A673 (cell line): Measurements from ENCODE around the gene ASB6. TPM values are rescaled to one million over a fixed set of nuclear protein-coding genes. Genes with fewer than 3 reads are reported as not detected.
A peak's percentile ranks its signal among the peaks of the same experiment; 100 is the strongest.

ENCODE experiments used
- Bru-seq: library from RNA; stranded (reverse); fragments of 400-500 nt; gene quantifications from one replicate; lab custom pipeline; 2021; lab: Mats Ljungman, UMichigan
- BruChase-seq, 2 experiments: library from RNA; stranded (reverse); fragments of 400-500 nt; gene quantifications; one replicate each; lab custom pipeline; 2021; lab: Mats Ljungman, UMichigan
- BruUV-seq: library from RNA; stranded (reverse); fragments of 400-500 nt; replicated peaks from 2 replicates; lab custom pipeline; 2021; lab: Mats Ljungman, UMichigan
- CTCF ChIA-PET: fragments of 300-600 bp; sonication (Branson Sonifier 250); formaldehyde crosslinking; loops from one replicate; lab custom pipeline; 2022; ENCODE audit warnings: antibody characterized with exemption; lab: Charles Lee
- POLR2A ChIA-PET: fragments of 300-600 bp; sonication (Branson Sonifier 250); formaldehyde crosslinking; loops from one replicate; lab custom pipeline; 2022; ENCODE audit warnings: antibody characterized with exemption; ENCODE audit not compliant: low non-redundant PET; lab: Charles Lee
- DNase-seq: peaks from one replicate; pipeline ENCODE4 v3.0.0-alpha.2; 2015; ENCODE audit warnings: low spot score
- H3K27ac ChIP-seq: fragments of 200-600 bp; sonication (generic); 2 replicates; pipeline ENCODE4 v1.5.1; 2016; ENCODE audit warnings: mixed run types, low read depth, mild to moderate bottlenecking, mixed read lengths, antibody characterized with exemption, low read length; ENCODE audit not compliant: poor library complexity, severe bottlenecking
- H3K27me3 ChIP-seq: fragments of 200-600 bp; sonication (generic); replicated peaks from 2 replicates; pipeline ENCODE4 v1.6.1; 2017; ENCODE audit warnings: mixed run types, low read depth, mild to moderate bottlenecking, mixed read lengths, antibody characterized with exemption, low read length; ENCODE audit not compliant: insufficient read depth, poor library complexity
- H3K36me3 ChIP-seq: fragments of 200-600 bp; sonication (generic); 2 replicates; pipeline ENCODE4 v1.6.1; 2016; ENCODE audit warnings: mixed run types, mild to moderate bottlenecking, mixed read lengths, antibody characterized with exemption, low read length; ENCODE audit not compliant: insufficient read depth, poor library complexity, severe bottlenecking
- H3K4me1 ChIP-seq: fragments of 200-600 bp; sonication (generic); 2 replicates; pipeline ENCODE4 v1.6.1; 2017; ENCODE audit warnings: mixed run types, mild to moderate bottlenecking, mixed read lengths, antibody characterized with exemption, low read length; ENCODE audit not compliant: insufficient read depth, poor library complexity, severe bottlenecking
- H3K4me3 ChIP-seq: fragments of 200-600 bp; sonication (generic); 2 replicates; pipeline ENCODE4 v1.5.1; 2016; ENCODE audit warnings: low read depth, mixed run types, mild to moderate bottlenecking, mixed read lengths, low read length; ENCODE audit not compliant: poor library complexity, severe bottlenecking
- H3K9me3 ChIP-seq: fragments of 200-600 bp; sonication (generic); 2 replicates; pipeline ENCODE4 v1.6.1; 2016; ENCODE audit warnings: mixed run types, low read depth, mild to moderate bottlenecking, mixed read lengths, antibody characterized with exemption, low read length; ENCODE audit not compliant: poor library complexity, severe bottlenecking
- CTCF ChIP-seq: fragments of 300-800, 200-600 bp; sonication (generic); conservative IDR thresholded peaks from 2 replicates; pipeline ENCODE4 v1.5.1; 2017; ENCODE audit warnings: low read depth, mild to moderate bottlenecking, antibody characterized with exemption, low read length, moderate library complexity, mixed read lengths
- EZH2 ChIP-seq: fragments of 200-600 bp; sonication (generic); IDR thresholded peaks from 2 replicates; pipeline ENCODE4 v1.6.1; 2017; ENCODE audit warnings: borderline replicate concordance, low read depth, mild to moderate bottlenecking, mixed read lengths, antibody characterized with exemption, low read length; ENCODE audit not compliant: poor library complexity, severe bottlenecking
- intact Hi-C: fragments of 100-400 bp; cut with micrococcal nuclease; formaldehyde crosslinking; loops from one replicate; pipeline ENCODE4 v1.10.0; 2022; ENCODE audit not compliant: unreplicated experiment
- long read RNA-seq: library from polyadenylated mRNA; stranded (forward); transcript quantifications from one replicate; pipeline ENCODE4 v2.0.0, GENCODE V29; 2022
- total RNA-seq: library from RNA; stranded (reverse); gene quantifications from 2 replicates; pipeline ENCODE4 v1.2.3, GENCODE V29; 2021

ASB6 gene
- total RNA-seq, result 30.4 and 36.5 TPM in 2 replicates
- percentile 63 among the genes with signal in this experiment for Bru-seq, nascent RNA
- BruChase-seq, experiment 1, labeled RNA remaining after a 2-hour chase, result percentile 85 among the genes with signal in this experiment
- BruChase-seq, experiment 2, labeled RNA remaining after a 6-hour chase, result percentile 78 among the genes with signal in this experiment
- long read RNA-seq, transcript ASB6-201 (6 exons, 2,330 nt), result major isoform, 100 of 142 reads
- long read RNA-seq, partial matches to known transcripts, result 16 of 142 reads
- long read RNA-seq, other reads (novel, unspliced or antisense), result 26 of 142 reads

DNA sequence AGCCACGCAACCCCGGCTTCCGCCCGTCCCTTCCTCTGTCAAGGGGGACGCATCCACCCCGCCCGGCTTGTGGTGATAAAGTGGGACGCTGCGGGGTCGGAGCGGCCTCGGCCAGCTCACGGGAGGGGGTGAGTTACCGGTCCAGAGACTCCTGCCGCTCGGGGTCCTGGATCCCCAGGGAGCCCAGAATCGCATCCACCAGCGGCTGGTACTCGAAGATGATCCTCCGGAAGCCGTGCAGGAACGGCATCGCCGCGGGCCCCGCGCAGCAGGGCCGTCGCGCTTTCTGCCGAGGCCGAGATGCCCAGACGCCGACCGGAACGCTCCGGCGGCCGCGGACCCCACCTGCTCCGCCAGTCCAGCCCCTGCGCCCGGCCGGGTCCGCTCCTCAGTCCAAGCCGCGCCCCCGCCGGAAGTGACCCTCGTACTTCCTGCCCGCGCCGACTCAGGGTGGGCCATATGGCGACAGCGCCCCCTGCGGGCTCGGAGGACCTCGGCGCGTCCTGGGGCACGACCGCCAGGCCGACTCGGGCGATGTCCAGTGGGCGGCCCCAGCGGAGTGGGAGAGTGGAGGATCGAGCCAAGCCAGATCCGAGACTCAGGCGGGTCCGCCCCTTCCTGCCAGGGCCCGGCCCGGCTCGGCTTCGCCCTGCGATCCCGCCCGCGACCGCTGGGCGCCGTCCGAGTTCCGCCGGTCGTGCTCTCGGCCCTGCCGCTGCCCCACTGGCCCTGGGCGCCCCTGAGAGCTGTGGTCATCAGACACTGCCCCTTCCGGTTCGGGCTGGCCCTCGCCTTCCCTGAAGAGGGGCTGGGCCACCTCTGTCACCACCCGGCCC, at the start of gene ASB6:
TSS of gene ASB6 (minus strand) at position 402 of the 836 bp plus-strand sequence. CDS start at position 250, 152 bp downstream.
- Histone ChIP-seq H3K27ac (peak within 1 kb of the TSS; percentile 85), H3K9me3 (no peaks in the 10 kb centered on the region), H3K36me3 (peaks cover 24% of the 10 kb centered on the region), H3K27me3 (no peaks in the 10 kb centered on the region), H3K4me3 (peak within 1 kb of the TSS; percentile 91), H3K4me1 (peaks cover 14% of the 10 kb centered on the region)
- no TSS peak for BruUV-seq
- TF ChIP-seq EZH2, result no peak
- peak; percentile 99 for TF ChIP-seq CTCF
- DNase-seq, result peak; percentile 92
- CTCF ChIA-PET, result no interaction called here
- POLR2A ChIA-PET, result interaction anchor here (0.7 kb wide), 1 partner anchor 148 kb away, joined by 4 read pairs; no protein-coding TSS in a partner anchor
- intact Hi-C loops, result loop anchor here (5.0 kb wide), 2 partner anchors 85 to 140 kb away; no protein-coding TSS in a partner anchor

- no peak overlapping the region for H3K4me3 ChIP-seq
- ChIA-PET CTCF (no interaction called here), POLR2A (no interaction called here)
- no peak overlapping the region for H3K27ac ChIP-seq
- no peaks in the 10 kb centered on the region for H3K36me3 ChIP-seq
- no peaks in the 10 kb centered on the region for H3K27me3 ChIP-seq
- intact Hi-C loops, result no loop called here
- H3K4me1 ChIP-seq, result no peaks in the 10 kb centered on the region
- no peak for DNase-seq
- TF ChIP-seq EZH2 (no peak), CTCF (no peak)
- H3K9me3 ChIP-seq, result no peaks in the 10 kb centered on the region
- BruUV-seq, result no TSS peak
These were observed 46.5 kb upstream of the ASB6 start for GRCh38 chr9:129688285-129689043.

DNA sequence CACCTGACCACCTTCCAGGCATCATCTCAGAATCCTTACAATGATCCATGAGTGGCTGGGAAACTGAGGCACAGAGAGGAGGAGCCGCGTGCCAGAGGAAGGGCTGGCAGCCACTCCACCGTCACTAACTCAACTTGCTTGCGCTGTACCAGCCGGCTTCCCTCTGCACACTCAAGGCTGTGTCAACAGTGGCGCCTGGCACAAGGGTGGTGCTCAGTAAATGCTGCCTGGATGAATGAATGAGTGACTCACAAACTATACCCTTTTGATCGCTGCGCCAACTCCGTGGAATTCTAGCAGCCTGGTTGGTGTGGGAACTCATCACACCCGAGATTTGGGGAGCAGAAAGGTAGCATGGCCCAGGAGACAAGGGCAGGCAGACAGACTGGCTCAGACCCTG, 45.4 kb upstream of the ASB6 start:
- intact Hi-C loops, result no loop called here

More for the DNA sequence above, 45.4 kb upstream of the ASB6 start:
- no TSS peak for BruUV-seq
- no peak overlapping the region for H3K4me3 ChIP-seq
- no peaks in the 10 kb centered on the region for H3K27me3 ChIP-seq
- H3K9me3 ChIP-seq, result no peaks in the 10 kb centered on the region
- no peaks in the 10 kb centered on the region for H3K4me1 ChIP-seq
- H3K27ac ChIP-seq, result no peak overlapping the region
- H3K36me3 ChIP-seq, result no peaks in the 10 kb centered on the region
- POLR2A ChIA-PET, result no interaction called here
- CTCF ChIA-PET, result no interaction called here
- no peak for DNase-seq
- TF ChIP-seq CTCF (no peak), EZH2 (no peak)
